ENCODE measurements around the gene TWNK.

GRCh38 chr10:101003639-101004206 is 16.4 kb downstream of the TWNK start:
- TF ChIP-seq CTCF (IDR thresholded peaks at IDR 0.05) (no peak), POLR2AphosphoS5 (IDR thresholded peaks at IDR 0.05) (no peak), POLR2A (IDR thresholded peaks at IDR 0.05) (no peak)
